ENCODE data around the gene GPX3. TPM values are rescaled to one million over a fixed set of nuclear protein-coding genes. Genes with fewer than 3 reads are reported as not detected.
A peak's percentile ranks its signal among the peaks of the same experiment; 100 is the strongest.

GPX3 gene
- total and polyA plus RNA-seq, 9 of the 15 experiments (the other 6 are each of a cell fraction or from before 2014, with no cell fraction given): 0.25 to 0.86 TPM; not detected in 7

DNA sequence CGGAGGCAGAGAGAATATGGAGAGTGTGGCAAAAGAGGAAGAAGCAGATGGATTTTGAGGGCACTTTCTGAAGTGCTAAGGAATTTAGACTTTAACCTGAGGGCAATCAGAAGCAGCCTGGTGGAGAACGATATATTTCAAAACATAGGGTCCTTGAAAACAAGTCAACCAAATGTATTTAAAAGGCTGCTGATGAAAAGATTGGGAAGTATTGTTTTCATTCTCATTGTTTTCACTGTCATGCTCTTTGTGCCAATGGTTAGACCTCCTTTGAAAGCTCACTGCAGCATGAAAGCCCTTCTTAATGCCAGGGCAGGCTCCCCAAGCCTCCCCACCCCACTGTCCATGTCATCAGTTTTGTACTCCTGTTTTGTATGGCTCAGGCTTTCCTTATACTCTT lies 2.5 kb upstream of the GPX3 start:
- ATAC-seq: no peak

More for the DNA sequence above, 2.5 kb upstream of the GPX3 start:
- H3K4me1 ChIP-seq (replicated peaks in 1 of 2; ENCODE audit: control insufficient read depth in 2 of 2, insufficient read depth in 2 of 2, low read length in 2 of 2): peaks cover 18 to 55% of the 10 kb centered on the region in 2 experiments
- ChIA-PET CTCF (ENCODE audit: low intra/inter-chr PET ratio) (no interaction called here), POLR2A (no interaction called here)
- DNase-seq (ENCODE audit: extremely low read depth in 1 of 4, low spot score in 3 of 4) (no peak), FAIRE-seq (no peak)
- H3K9ac ChIP-seq (ENCODE audit: insufficient read depth in 1 of 2, low read depth in 2 of 2, low read length in 2 of 2): no peak overlapping the region
- H3K27me3 ChIP-seq (ENCODE audit: control insufficient read depth in 2 of 2, insufficient read depth in 2 of 2, low read length in 2 of 2): no peaks in the 10 kb centered on the region
- H2AFZ ChIP-seq (ENCODE audit: low read depth, low read length): peak overlapping the region; percentile 16; the same call in 1 of the 2 replicates
- no peaks in the 10 kb centered on the region for H3K9me1 ChIP-seq (ENCODE audit: control insufficient read depth, insufficient read depth, low read length)
- H3K4me3 ChIP-seq: no peak overlapping the region
- H3K4me2 ChIP-seq (ENCODE audit: insufficient read depth, low read length): no peak overlapping the region
- intact Hi-C loops (cut with micrococcal nuclease): no loop called here
- TF ChIP-seq ZBTB33 (CRISPR knock-in tag; IDR thresholded peaks at IDR 0.05): no peak
- no peak for TF ChIP-seq ZNF239 (CRISPR knock-in tag; IDR thresholded peaks at IDR 0.05)
- no peak for TF ChIP-seq KDM5B (IDR thresholded peaks at IDR 0.05; ENCODE audit: insufficient replicate concordance, low read depth, low read length)
- TF ChIP-seq, protein P1, sequence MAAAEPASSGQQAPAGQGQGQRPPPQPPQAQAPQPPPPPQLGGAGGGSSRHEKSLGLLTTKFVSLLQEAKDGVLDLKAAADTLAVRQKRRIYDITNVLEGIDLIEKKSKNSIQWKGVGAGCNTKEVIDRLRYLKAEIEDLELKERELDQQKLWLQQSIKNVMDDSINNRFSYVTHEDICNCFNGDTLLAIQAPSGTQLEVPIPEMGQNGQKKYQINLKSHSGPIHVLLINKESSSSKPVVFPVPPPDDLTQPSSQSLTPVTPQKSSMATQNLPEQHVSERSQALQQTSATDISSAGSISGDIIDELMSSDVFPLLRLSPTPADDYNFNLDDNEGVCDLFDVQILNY (CRISPR knock-in tag; IDR thresholded peaks at IDR 0.05): no peak
- TF ChIP-seq OTX1 (CRISPR knock-in tag; IDR thresholded peaks at IDR 0.05): no peak
- TF ChIP-seq, protein P2, sequence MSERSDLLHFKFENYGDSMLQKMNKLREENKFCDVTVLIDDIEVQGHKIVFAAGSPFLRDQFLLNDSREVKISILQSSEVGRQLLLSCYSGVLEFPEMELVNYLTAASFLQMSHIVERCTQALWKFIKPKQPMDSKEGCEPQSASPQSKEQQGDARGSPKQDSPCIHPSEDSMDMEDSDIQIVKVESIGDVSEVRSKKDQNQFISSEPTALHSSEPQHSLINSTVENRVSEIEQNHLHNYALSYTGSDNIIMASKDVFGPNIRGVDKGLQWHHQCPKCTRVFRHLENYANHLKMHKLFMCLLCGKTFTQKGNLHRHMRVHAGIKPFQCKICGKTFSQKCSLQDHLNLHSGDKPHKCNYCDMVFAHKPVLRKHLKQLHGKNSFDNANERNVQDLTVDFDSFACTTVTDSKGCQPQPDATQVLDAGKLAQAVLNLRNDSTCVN (CRISPR knock-in tag; IDR thresholded peaks at IDR 0.05): no peak
- TF ChIP-seq MAFF (IDR thresholded peaks at IDR 0.05; ENCODE audit: low read length): no peak
- no peaks in the 10 kb centered on the region for H4K20me1 ChIP-seq (replicated peaks; ENCODE audit: control insufficient read depth, insufficient read depth, low read length)
- BruUV-seq (replicated peaks): no TSS peak
- in situ Hi-C loops (cut with MboI): no loop called here
- no peaks in the 10 kb centered on the region for H3K9me3 ChIP-seq (replicated peaks; ENCODE audit: control insufficient read depth, insufficient read depth, low read depth, low read length)
- no peak overlapping the region; the same call in 2 of the 3 replicates for H3K27ac ChIP-seq (ENCODE audit: extremely low read depth, low read depth, low read length)
- H3K36me3 ChIP-seq (ENCODE audit: control insufficient read depth, insufficient read depth, low read length): no peaks in the 10 kb centered on the region
- no peaks in the 10 kb centered on the region for H3K79me2 ChIP-seq (ENCODE audit: control insufficient read depth, insufficient read depth, low read length)
- WGBS (ENCODE audit: insufficient coverage, low coverage, missing lambda C conversion rate): 92% methylated on average over 2 of the region's 2 CpGs

Data from K562 (cell line).